RWPE1 (cell line): ENCODE data around the gene MRPL34.

Experiments used
- CTCF ChIA-PET: fragments of 350-600 bp; sonication (Branson Sonifier 250); formaldehyde crosslinking; extraction: SDS; loops from one replicate; lab custom pipeline; 2021; lab: Yijun Ruan, JAX
- POLR2A ChIA-PET: fragments of 400-600 bp; formaldehyde crosslinking; extraction: SDS; loops from one replicate; lab custom pipeline; 2020; ENCODE audit warnings: antibody characterized with exemption; ENCODE audit not compliant: low non-redundant PET; lab: Yijun Ruan, JAX
- DNase-seq: peaks from one replicate; pipeline ENCODE4 v3.0.0; 2012; ENCODE audit warnings: low spot score
- H3K27ac ChIP-seq: fragments of 450-650 bp; 2 replicates; pipeline ENCODE4 v1.5.1; 2017
- TF ChIP-seq, protein P1 (sequence below): fragments of 450-650 bp; conservative IDR thresholded peaks from 2 replicates; pipeline ENCODE4 v1.5.1; 2017; ENCODE audit warnings: low read depth, mild to moderate bottlenecking

MRPL34 gene

DNA sequence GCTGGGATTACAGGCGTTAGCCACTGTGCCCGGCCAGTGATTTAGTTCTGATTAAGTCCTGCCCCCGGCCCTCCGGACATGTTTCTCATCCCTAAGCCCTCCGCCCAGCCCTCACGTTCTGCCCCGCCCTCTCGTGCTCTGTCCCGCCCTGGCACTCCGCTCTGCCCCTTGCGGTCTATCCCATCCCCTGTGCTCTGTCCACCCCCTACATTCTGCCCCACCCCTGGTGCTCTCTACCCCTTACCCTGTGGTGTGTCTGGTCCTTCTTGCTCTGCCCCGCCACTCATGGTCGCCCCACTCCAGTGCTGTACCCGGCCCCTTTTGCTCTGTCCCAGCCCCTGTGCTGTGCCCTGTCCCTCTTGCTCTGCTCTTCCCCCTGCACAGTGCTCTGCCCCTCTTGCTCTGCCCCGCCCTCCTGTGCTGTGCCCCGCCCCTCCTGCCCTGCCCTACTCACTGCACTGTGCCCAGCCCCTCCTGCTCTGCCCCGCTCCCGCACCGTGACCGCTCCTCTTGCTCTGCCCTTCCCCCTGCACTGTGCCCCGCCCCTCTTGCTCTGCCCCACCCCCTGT is 34.7 kb downstream of the MRPL34 start:
- TF ChIP-seq, protein P1, sequence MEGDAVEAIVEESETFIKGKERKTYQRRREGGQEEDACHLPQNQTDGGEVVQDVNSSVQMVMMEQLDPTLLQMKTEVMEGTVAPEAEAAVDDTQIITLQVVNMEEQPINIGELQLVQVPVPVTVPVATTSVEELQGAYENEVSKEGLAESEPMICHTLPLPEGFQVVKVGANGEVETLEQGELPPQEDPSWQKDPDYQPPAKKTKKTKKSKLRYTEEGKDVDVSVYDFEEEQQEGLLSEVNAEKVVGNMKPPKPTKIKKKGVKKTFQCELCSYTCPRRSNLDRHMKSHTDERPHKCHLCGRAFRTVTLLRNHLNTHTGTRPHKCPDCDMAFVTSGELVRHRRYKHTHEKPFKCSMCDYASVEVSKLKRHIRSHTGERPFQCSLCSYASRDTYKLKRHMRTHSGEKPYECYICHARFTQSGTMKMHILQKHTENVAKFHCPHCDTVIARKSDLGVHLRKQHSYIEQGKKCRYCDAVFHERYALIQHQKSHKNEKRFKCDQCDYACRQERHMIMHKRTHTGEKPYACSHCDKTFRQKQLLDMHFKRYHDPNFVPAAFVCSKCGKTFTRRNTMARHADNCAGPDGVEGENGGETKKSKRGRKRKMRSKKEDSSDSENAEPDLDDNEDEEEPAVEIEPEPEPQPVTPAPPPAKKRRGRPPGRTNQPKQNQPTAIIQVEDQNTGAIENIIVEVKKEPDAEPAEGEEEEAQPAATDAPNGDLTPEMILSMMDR: no peak
- no peak for DNase-seq
- ChIA-PET POLR2A (no interaction called here), CTCF (no interaction called here)
- peak overlapping the region; percentile 98 for H3K27ac ChIP-seq

DNA sequence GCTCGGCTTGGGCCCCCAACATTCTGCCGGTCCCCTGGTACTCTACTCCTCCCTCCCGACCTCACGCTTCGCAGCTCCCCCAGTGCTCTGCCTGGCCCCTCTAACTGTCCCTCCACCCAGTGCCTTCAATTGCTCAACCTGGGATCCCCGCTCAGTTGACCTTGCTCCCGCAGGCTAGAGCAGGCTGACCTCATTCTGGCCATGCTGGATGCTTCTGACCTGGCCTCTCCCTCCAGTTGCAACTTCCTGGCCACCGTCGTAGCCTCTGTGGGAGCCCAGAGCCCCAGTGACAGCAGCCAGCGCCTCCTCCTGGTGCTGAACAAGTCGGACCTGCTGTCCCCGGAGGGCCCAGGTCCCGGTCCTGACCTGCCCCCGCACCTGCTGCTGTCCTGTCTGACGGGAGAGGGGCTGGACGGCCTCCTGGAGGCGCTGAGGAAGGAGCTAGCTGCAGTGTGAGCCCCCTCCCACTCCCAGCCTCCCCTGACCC is 35.2 kb downstream of the MRPL34 start:
- H3K27ac ChIP-seq: peak overlapping the region; percentile 98
- TF ChIP-seq, protein P1: no peak
- ChIA-PET CTCF (interaction anchor here (0.7 kb wide), 1 partner anchor 13 kb away, joined by 4 read pairs; no protein-coding TSS in a partner anchor), POLR2A (no interaction called here)
- DNase-seq: no peak

DNA sequence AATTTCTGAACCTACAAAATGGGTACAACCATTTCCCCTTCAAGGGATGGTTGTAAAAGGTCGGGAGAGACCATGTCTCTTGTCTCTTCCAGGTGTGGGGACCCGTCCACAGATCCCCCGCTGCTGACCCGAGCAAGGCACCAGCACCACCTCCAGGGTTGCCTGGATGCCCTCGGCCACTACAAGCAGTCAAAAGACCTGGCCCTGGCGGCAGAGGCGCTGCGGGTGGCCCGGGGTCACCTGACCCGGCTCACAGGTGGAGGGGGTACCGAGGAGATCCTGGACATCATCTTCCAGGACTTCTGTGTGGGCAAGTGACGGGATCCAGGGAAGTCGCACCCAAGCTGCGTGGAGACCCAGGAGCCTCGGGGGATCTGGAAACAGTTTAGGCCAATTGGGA is 35.7 kb downstream of the MRPL34 start:
- TF ChIP-seq, protein P1: no peak
- H3K27ac ChIP-seq: peak overlapping the region; percentile 98
- POLR2A ChIA-PET: no interaction called here
- CTCF ChIA-PET: interaction anchor here (0.7 kb wide), 1 partner anchor 12 kb away, joined by 4 read pairs; no protein-coding TSS in a partner anchor
- no peak for DNase-seq

DNA sequence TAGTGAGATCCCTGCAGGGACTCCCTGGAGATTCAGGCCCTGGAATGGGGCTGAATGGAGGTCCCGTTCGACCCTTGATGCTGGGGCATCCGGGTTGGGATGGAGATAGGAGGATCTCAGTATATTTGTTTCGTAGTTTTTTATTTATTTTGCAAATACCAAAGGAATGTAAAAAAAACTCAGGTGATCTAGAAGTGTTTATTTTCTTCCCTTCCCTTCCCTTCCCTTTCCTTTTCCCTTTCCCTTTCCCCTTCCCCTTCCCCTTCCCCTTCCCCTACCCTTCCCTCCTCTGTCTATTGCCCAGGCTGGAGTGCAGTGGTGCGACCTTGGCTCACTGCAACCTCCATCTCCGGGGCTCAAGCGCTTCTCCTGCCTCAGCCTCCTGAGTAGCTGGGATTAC is 36.2 kb downstream of the MRPL34 start:
- CTCF ChIA-PET: interaction anchor here (0.6 kb wide), 1 partner anchor 959 kb away, joined by 3 read pairs; no protein-coding TSS in a partner anchor
- H3K27ac ChIP-seq: peak overlapping the region; percentile 98
- TF ChIP-seq, protein P1: no peak
- DNase-seq: no peak
- POLR2A ChIA-PET: no interaction called here

DNA sequence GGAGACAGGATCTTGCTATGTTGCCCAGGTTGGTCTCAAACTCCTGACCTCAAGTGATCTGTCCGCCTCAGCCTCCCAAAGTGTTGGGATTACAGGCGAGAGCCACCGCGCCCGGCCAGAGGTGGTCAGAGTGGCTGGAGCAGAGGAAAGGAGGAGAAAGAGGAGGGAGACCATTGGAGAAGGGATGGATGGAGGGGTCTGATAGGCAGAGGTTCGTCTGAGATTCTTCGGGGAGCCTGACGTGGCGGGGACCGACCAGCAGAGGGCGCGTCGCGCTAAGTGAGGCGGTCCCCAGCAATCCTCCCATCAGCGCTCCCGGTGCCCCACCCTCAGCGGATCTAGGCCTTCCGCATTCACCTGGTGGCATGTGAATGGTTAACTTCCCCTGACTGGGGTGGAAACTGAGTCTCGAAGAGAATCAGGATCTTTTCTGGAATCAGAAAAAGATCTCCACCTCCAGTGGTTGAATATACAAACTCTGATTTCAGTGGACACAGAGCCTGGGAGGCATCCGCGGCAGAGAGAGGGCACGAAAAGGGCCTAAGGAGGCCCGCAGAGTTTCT is 40.5 kb downstream of the MRPL34 start:
- peak overlapping the region; percentile 5; the same call in 1 of the 2 replicates for H3K27ac ChIP-seq
- TF ChIP-seq, protein P1: peak; percentile 98
- DNase-seq: peak; percentile 75
- ChIA-PET CTCF (interaction anchor here (0.7 to 1.4 kb wide), 3 partner anchors 40 to 1082 kb away, joined by 3 to 7 read pairs (median 4); no protein-coding TSS in a partner anchor), POLR2A (no interaction called here)

DNA sequence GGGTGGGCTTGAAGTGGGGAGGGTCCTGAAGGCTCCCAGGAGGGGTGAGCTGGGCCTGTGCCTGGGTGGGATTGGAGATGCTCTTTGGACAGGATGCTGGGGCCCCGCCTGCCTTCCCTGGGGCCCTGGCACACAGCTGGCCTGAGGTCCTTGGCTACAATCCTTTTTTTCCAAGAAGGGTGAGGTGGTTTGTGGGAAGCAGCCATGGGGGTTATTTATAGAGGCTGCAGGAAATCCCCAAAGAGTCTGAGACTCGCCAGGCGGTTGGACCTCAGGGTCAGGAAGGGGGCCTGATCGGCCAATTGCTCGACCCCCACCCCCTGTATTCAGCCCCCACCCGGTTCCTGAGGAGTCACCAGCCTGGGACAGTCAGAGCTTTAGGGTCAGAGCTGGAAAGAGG is 41.7 kb downstream of the MRPL34 start:
- H3K27ac ChIP-seq: peak overlapping the region; percentile 37
- DNase-seq: no peak
- TF ChIP-seq, protein P1: no peak
- ChIA-PET POLR2A (no interaction called here), CTCF (interaction anchor here (2.4 kb wide), 1 partner anchor 39 kb away, joined by 12 read pairs; no protein-coding TSS in a partner anchor)
